Inferior parietal cortex (tissue), 1 donor: ENCODE measurements around the gene DUS3L.

Experiments used
- DNase-seq: peaks from one replicate; pipeline ENCODE4 v3.0.0-alpha.2; 2016; ENCODE audit errors: extremely low spot score

DUS3L gene

DNA sequence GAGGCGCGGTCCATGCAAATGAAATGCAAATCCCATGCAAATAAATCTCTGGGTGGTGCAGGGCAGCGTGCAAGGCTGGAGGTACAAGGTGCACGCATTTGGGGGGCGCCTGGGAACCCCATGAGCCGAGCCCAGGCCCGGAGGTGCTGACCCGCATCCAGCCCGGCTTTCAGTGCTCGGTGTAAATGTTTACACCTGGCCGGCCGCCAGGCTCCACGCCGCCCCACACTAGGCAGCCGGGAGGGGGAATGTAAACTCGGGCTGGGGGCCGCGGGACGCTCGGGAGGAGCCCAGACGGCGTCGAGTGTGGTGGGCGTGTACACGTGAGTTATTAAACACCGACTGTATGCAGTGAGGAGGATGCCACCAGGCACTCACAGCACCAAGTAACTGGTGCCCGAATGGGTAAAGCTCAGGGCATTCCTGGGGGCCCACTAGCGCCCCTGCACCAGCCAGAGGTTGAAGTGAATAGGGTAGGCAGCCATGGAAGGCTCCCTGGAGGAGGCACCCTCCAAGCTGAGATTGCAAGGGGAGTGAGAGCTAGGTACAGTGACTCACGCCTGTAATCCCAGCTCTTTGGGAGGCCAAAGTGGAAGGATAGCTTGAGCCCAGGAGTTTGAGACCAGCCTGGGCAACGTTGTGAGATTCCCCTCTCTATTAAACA is 31.4 kb upstream of the DUS3L start:
- no peak for DNase-seq

GRCh38 chr19:5821521-5822180 is 30.7 kb upstream of the DUS3L start:
- DNase-seq = no peak

DNA sequence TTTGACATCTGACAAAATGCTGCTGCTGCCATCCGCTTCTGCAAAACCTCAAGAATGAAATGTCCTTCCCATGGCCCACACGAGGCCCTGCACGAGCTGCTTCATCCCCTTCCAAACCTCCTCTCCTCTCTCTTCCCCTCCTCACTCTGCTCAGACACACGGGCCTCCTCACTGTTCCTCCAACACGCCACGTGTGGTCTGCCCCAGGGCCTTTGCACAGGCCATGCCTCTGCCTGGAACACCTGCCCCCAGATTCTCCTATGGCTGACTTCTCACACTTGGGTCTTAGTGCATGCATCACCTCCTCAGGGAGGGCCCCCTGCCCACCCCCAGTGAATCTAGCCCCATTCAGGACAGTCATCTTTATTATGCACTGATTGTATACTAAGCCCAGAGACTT is 29.8 kb upstream of the DUS3L start:
- no peak for DNase-seq

GRCh38 chr19:5818594-5818993 is 27.6 kb upstream of the DUS3L start:
- DNase-seq = no peak

DNA sequence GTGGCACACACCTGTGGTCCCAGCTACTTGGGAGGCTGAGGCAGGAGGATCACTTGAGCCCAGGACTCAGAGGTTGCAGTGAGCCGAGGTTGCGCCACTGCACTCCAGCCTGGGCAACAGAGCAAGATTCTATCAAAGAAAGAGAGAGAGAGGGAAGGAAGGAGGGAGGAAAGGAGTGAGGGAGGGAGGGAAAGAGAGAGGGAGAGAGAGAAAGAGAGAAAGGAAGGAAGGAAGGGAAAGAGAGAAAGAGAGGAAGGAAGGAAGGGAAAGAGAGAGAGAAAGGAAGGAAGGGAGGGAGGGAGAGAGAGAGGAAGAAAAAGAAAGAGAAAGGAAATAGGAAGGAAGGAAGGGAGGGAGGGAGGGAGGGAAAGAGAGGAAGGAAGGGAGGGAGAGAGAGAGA is 26.3 kb upstream of the DUS3L start:
- no peak for DNase-seq

- DNase-seq = no peak
Observed at GRCh38 chr19:5814852-5815246, 23.9 kb upstream of the DUS3L start.

DNA sequence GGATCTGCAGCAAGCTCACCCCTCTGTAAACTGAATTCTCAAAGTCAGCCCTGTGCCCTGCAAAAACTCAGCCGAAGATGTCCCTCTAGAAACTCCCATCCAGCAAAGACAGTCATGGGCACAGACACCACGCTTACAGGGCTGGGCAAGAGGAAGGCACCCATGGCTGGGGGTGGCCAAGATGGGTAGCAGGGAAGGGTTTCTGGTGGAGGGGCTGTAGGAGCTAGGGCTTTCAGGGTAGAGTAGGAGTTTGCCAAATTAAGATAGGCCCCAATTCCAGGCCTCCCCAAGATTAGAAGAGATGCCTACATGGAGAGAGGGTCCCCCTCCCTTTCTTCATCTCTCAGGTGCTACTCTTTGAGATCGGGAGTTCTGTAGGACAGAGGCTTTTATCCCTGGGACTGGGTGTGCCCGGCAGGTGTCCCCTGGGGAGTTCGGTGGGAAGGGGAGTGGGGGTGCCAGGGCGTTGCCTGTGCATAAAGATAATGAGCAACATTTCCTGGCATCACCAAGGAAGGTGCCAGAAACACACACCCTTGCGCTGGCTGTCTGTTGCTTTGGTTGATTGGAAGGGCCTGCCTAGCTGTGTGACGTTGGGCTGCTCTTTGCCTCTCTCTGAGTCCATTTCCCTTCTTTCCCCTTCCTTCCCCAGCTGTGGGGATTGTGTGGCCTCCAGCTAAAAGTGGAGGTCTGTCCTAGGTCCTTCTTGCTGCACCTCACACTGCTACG is 23.3 kb upstream of the DUS3L start:
- DNase-seq = no peak

DNA sequence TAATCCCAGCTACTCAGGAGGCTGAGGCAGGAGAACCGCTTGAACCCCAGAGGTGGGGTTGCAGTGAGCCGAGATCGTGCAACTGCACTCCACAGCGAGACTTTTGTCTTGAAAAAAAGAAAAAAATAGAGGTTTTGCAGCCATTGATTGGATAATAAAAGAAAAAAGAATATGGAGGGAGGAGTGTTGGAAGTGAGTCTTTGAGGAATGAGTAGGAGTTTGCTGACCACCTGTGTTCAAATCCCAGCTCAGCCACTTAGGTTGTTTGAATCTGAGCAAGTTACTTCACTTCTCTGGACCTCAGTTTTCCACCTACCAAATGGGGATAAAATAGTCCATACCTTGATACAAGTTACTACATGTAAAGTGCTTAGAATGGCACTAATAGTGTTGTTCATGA is 20.2 kb upstream of the DUS3L start:
- DNase-seq = no peak

DNA sequence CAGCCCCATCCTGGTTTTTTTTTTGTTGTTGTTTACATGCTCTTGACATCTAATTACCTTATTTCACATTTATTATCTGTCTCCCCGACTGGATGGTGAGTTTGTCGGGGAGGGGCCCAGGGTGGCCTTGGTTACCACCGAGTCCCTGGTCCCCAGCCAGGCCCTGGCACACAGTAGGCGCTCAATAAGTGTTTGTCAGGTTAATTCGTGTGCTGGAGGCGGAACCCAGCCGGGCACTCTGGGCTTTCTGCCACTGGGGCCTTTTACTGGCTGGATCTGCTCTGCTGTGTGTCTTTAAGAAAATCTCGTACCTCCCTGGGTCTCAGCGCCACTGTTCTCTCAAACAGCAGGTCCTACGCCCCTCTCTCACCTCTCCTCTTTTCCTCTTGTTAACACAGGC is 18.5 kb upstream of the DUS3L start:
- DNase-seq = no peak

DNA sequence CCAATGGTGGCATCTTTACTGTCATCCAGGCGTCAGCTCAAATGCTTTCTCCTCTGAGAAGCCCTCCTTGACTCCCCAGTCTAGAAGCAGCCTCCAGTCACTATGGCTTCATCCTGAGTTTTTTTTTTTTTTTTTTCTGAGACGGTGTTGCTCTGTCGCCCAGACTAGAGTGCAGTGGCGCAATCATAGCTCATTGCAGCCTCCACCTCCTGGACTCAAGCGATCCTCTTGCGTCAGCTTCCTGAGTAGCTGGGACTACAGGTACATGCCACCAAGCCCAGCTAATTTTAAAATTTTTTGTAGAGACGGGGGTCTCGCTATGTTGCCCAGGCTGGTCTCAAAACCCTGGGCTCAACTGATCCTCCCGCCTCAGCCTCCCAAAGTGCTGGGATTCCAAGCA is 18.1 kb upstream of the DUS3L start:
- no peak for DNase-seq

DNA sequence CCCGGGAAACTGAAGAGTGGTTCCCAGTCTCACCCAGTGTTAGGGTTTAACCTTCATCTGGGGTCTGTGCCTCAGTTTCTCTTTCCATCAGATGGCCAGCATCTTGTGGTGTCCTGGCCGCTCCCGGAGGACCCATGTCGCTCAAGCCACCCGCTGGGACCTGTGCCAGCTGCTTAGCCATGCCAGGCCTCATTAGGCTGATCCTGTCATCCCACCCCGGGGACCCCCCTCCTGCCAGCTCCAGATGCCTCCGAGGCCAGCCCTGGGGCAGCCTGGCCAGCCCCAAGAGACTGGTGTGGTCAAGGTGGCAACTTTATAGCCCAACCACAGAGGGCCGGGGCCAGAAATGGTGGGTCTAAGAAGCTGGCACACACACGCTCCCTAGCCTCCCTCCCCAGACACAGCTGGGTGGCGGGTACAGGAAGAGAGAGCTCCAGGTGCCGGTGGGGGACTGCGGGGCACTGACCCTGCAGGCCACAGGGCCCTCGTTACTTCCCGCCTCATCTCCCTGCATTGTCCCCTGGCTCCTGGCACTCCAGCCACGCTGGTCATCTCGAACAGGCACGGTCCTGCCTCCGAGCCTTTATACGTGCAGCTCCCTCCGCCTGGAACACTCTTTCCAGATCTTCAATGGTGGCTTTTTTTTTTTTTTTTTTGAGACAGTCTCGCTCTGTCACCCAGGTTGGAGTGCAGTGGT is 17.3 kb upstream of the DUS3L start:
- no peak for DNase-seq

DNA sequence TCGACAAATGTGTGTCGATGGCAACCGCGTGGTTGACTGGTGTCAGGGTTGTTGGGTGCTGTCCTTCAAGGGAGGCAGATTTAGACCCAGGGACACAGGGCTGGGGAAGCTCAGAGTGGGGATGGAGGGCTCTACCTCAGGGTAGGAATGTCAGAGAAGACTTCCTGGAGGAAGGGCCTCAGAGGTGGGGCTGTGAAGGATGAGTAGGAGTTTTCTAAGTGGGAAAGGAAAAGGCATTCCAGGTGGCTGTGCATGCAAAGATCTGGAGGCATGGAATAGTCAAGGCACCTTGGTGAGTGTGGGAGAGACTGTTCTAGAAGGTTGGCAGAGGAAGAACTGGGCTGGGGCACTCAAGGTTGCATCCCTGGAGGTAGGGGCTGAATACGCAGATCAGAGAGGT is 15.9 kb upstream of the DUS3L start:
- DNase-seq = no peak

- DNase-seq = no peak
Observed at GRCh38 chr19:5806133-5806489, 15.1 kb upstream of the DUS3L start.

DNA sequence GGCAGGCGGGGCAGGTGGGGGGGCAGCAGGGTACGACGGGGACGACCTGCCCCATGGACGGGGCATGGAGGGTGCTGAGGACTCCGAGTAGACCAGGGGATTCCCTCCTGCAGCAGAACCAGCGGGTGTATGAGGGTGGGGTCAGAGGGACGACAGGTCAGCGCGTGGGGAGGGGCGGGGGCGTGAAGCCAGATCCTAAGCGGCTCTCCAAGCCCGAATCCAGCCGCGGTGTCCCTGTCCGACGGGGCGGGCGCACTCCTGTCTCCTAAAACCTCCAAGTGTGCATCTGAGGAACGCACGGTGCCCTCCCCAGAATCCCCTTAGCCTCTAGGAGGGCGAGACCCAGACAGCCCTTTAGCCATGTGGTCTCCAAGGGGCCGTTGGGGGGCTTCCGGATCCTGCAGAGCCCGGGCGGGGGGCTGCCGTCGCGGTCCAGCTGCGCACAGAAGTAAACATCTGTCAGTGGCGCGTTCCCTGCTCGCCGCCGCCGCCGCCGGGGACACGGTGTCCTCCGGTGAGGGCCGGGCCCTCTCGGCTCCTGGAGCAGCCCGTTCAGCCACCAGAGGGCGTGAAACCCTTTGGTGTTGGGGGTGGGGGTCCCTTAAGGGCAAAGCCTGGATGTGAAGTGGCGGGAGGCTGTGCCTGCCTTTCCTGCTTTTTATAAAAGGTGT is 14.6 kb upstream of the DUS3L start:
- DNase-seq = no peak

- no peak for DNase-seq
Observed at GRCh38 chr19:5804516-5805461, 13.8 kb upstream of the DUS3L start, which contains the start of gene NRTN. Gene NRTN, plus strand, starts transcription at chr19:5805067. Its CDS starts 19,099 bp downstream, at chr19:5824166.

- DNase-seq = peak; percentile 43
Observed at GRCh38 chr19:5803752-5804515, 13.0 kb upstream of the DUS3L start.

DNA sequence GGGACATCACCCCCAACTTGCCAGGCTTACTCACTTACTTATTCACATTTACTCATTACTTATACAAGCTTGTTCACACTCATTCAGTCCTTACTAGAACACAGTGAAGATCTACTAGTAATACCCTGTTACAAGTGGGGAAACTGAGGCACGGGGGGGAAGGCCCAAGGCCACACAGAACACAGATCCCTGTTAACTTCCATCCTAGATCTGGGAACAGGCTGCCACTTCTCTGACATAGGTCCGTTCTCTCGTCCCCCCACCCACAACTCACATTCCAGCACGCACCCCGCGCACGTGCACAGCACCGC is 12.4 kb upstream of the DUS3L start:
- no peak for DNase-seq

DNA sequence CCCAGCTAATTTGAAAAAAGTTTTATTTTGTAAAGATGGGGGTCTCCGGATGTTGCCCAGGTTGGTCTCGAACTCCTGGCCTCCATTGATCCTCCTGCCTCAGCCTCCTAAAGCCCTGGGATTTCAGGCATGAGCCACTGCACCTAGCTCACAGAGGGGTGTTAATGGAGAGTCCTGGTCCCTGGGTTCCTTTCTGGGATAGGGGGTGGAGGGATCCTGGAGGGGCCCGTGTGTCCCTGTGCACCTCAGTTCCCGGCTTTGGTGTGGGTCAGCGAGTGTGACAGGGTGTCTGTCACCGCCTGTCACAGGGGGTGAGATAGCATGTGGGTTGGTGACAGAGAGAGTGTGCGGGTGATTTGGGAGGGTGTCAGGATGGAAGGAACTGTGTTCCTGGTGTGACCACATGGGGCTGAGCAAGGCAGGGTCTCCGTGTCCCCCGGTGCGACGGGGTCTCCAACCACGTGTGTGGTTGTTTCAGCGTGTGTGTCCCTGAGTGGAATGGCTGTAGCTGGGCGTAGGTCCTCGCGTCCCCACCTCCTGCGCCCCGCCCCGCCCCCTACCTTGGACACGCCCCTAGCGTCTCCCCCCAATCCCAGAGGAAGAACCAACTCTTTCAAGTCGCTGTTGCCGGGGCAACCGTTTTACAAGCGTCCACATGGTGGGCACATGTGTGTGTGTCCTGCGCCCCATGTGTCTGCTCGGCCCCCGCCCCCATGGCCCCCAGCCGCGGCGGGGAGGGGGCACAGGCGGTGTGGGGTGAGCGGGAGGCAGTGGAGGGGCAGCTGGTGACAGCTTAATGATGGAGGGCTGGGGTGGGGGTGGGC is 11.0 kb upstream of the DUS3L start:
- DNase-seq = no peak
